Lower lobe of right lung (tissue), 2 donors: Measurements from ENCODE around the gene TMIGD2. TPM values are rescaled to one million over a fixed set of nuclear protein-coding genes. Genes with fewer than 3 reads are reported as not detected.

Source experiments
- ATAC-seq, 2 donors: fragments of 200-7000 bp; cut with Tn5 transposase; one replicate each; pipeline ENCODE4 v1.9.1; 2020 to 2022; ENCODE audit warnings: mild to moderate bottlenecking in 2 of 2, moderate library complexity in 2 of 2
- DNase-seq: peaks from one replicate; pipeline ENCODE4 v3.0.0-alpha.2; 2020
- H3K27ac ChIP-seq: fragments of 200-600 bp; one replicate; pipeline ENCODE4 v1.8.0; 2022
- H3K27me3 ChIP-seq: fragments of 200-600 bp; one replicate; pipeline ENCODE4 v1.8.0; 2022; ENCODE audit warnings: low read depth
- H3K36me3 ChIP-seq: fragments of 200-600 bp; one replicate; pipeline ENCODE4 v1.8.0; 2022; ENCODE audit warnings: mild to moderate bottlenecking
- H3K4me1 ChIP-seq: fragments of 200-600 bp; one replicate; pipeline ENCODE4 v1.8.0; 2022
- H3K4me3 ChIP-seq: fragments of 200-600 bp; one replicate; pipeline ENCODE4 v1.8.0; 2022; ENCODE audit warnings: mild to moderate bottlenecking
- H3K9me3 ChIP-seq: fragments of 200-600 bp; one replicate; pipeline ENCODE4 v1.8.0; 2022
- CTCF ChIP-seq: fragments of 200-600 bp; IDR thresholded peaks from one replicate; pipeline ENCODE4 v1.8.0; 2022; ENCODE audit warnings: antibody characterized with exemption, mild to moderate bottlenecking
- intact Hi-C: fragments of 100-400 bp; cut with DNase I; formaldehyde crosslinking; loops from one replicate; pipeline ENCODE4 v1.11.0; 2022
- total RNA-seq: library from RNA; stranded (reverse); fragmentation: NEBNext Ultra II Directional; extraction: Animal tissue kit (Norgen Biotek cat#: 25700); gene quantifications from one replicate; pipeline ENCODE4 v1.2.1, GENCODE V29; 2021
- donor health status: DM: no; HTN: yes; CAD: no; lungs with severe emphysema.

TMIGD2 gene
- total RNA-seq, 1 donor from 2014 or later, result 1.7 TPM

- Histone ChIP-seq H3K9me3 (no peaks in the 10 kb centered on the region), H3K36me3 (peaks cover 35% of the 10 kb centered on the region), H3K4me1 (no peaks in the 10 kb centered on the region), H3K27ac (no peak overlapping the region), H3K4me3 (no peak overlapping the region), H3K27me3 (peaks cover 8% of the 10 kb centered on the region)
- ATAC-seq (no peak), DNase-seq (no peak)
- intact Hi-C loops, result no loop called here
- no peak for TF ChIP-seq CTCF
These were observed 29.3 kb downstream of the TMIGD2 start for GRCh38 chr19:4272894-4273293.

DNA sequence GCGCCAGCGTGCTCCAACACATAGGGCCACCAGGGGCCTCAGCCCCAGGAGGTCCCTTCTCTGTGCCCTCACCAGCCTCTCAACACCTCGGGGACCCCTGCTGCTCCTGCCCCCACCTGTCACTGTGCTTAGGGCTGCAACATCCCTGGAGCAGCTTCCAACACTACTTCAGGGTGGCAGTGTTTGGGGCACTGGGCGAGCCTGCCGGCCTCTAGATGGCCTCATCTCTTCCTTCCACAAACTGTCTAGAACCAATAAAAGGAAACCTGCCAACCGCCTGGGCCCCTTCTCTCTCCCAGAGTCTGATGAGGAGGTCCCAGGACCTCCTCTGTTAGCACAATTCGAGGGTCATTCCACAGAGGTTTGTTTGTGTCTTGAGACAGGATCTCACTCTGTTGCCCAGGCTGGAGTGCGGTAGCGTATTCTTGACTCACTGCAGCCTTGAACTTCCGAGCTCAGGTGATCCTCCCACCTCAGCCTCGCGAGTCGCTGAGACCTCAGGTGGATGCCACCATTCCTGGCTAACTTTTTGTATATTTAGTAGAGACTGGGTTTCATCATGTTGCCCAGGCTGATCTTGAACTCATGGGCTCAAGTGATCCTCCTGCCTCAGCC is 33.3 kb downstream of the TMIGD2 start:
- no peak for ATAC-seq
- Histone ChIP-seq H3K36me3 (peaks cover 72% of the 10 kb centered on the region), H3K4me3 (no peak overlapping the region), H3K9me3 (no peaks in the 10 kb centered on the region), H3K27ac (no peak overlapping the region), H3K27me3 (no peaks in the 10 kb centered on the region), H3K4me1 (no peaks in the 10 kb centered on the region)
- no peak for TF ChIP-seq CTCF
- no peak for DNase-seq
- intact Hi-C loops, result no loop called here

DNA sequence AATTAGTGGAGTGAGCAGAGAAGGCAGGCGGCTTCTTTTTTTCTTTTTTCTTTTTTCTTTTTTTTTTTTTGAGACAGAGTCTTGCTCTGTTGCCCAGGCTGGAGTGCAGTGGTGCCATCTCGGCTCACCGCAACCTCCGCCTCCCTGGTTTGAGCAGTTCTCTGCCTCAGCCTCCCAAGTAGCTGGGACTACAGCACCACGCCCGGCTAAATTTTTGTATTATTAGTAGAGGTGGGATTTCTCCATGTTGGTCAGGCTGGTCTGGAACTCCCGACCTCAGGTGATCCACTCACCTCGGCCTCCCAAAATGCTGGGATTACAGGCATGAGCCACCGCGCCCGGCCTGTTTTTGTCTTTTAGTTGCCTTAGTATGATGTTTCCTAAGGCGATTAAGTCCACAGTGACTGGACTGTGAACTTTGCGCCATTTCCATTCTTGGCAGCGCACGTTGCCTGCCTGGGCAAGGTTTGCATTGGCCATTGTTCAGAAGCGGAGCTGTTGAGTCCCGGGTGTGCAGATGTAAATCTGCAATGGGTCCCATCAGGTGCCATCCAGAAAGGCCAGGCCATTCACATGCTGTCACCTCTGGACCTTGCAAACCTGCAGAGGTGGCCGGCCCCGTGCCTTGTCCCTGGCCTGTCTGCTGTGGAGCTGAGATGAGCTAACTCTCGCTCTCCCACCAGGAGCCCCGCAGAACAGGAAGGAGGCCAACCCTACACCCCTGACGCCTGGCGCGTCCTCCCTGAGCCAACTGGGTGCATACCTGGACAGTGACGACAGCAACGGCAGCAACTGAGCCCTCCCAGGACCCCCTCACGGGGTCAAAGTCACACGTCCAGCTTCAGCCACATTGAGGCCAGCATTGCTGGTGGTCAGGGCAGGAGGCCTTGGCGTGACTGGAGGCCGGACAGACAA is 34.0 kb downstream of the TMIGD2 start:
- no peaks in the 10 kb centered on the region for H3K4me1 ChIP-seq
- H3K27ac ChIP-seq, result no peak overlapping the region
- no peaks in the 10 kb centered on the region for H3K9me3 ChIP-seq
- H3K36me3 ChIP-seq, result peaks cover 80% of the 10 kb centered on the region
- intact Hi-C loops, result no loop called here
- no peaks in the 10 kb centered on the region for H3K27me3 ChIP-seq
- no peak overlapping the region for H3K4me3 ChIP-seq
- no peak for ATAC-seq
- DNase-seq, result no peak
- peak; percentile 18 for TF ChIP-seq CTCF

DNA sequence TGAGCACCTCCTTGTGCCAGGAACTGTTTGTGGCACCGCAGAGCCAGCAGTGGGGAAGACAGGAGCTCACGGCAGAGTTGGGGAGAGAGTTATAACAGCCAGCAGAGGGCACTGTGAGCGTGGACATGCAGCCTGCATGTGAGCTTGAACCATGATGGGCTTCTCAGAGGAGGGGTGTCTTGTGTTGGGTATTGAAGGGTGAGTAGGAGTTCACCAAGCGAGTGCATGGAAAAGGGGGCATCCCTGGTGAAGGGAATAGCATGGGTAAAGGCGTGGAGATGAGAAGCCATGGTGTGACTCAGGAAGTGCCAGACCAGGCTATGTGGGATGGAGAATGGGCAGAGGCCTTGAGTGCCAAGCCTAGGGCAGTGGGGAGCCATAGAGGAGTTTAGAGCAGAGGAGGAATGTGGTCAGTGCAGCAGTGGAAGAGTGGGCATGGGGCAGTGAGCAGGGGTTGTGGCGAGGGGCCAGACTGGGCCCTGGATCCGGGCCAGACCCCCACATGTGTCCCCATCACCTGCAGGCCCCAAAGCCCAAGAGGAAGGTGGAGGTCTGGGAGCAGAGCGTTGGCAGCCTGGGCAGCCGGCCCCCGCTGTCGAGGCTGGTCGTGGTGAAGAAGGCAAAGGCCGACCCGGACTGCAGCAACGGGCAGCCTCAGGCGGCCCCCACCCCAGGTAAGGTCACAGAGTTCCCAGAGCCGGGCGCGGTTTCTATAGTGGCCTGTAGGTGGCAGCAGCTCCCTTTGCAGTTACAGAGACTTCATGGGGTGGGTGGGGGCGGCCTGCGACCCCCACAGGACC is 34.9 kb downstream of the TMIGD2 start:
- Histone ChIP-seq H3K4me1 (no peaks in the 10 kb centered on the region), H3K9me3 (no peaks in the 10 kb centered on the region), H3K27me3 (no peaks in the 10 kb centered on the region), H3K4me3 (no peak overlapping the region), H3K36me3 (peaks cover 88% of the 10 kb centered on the region), H3K27ac (no peak overlapping the region)
- ATAC-seq (peak; percentile 76 to 80), DNase-seq (peak; percentile 70)
- peak; percentile 81 for TF ChIP-seq CTCF
- intact Hi-C loops, result no loop called here

DNA sequence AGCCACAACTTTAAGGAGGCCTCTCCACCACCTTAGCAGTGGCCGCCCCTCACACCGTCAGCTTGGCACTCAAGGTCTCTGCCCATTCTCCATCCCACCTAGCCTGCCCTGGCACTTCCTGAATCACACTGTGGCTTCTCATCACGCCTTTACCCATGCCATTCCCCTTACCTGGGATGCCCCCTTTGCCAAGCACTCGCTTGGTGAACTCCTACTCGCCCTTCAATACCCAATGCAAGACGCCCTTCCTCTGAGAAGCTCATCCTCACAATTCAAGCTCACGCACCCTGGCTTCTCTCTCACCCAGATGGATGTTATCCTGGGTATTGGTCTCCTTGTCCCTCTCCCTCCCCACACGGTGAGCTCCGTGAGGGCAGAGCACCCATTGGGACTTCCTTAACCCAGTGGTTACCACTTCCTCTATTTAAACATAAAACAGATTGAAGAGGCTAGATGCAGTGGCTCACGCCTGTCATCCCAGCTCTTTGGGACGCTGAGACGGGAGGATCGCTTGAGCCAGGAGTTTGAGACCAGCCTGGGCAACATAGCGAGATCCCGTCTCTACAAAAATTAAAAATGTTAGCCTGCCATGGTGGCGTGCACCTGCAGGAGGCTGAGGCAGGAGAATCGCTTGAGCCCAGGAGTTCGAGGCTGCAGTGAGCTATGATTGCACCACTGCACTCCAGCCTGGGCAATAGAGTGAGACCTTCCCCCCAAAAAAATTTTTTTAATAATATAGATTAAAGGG is 35.8 kb downstream of the TMIGD2 start:
- no peaks in the 10 kb centered on the region for H3K27me3 ChIP-seq
- no peak overlapping the region for H3K4me3 ChIP-seq
- H3K9me3 ChIP-seq, result no peaks in the 10 kb centered on the region
- peaks cover 89% of the 10 kb centered on the region for H3K36me3 ChIP-seq
- no peaks in the 10 kb centered on the region for H3K4me1 ChIP-seq
- DNase-seq (no peak), ATAC-seq (peak; percentile 25 to 44)
- no peak overlapping the region for H3K27ac ChIP-seq
- TF ChIP-seq CTCF, result no peak
- intact Hi-C loops, result no loop called here
